Amygdala (tissue), 56 donors: ENCODE measurements around the gene TET2.

ENCODE experiments used
- DNase-seq, 56 donors: peaks; one replicate each; lab custom pipeline; 2025; lab: John Stamatoyannopoulos, UW

The TET2 gene

GRCh38 chr4:105225500-105225899, 78.8 kb downstream of the TET2 start:
- DNase-seq: no peak

GRCh38 chr4:105227054-105227453, 80.4 kb downstream of the TET2 start:
- DNase-seq: no peak

- DNase-seq: no peak
These were observed 83.6 kb downstream of the TET2 start for GRCh38 chr4:105230287-105230686.

- DNase-seq: no peak
These were observed 85.7 kb downstream of the TET2 start for GRCh38 chr4:105232374-105232773.

- no peak for DNase-seq
These were observed 87.9 kb downstream of the TET2 start for GRCh38 chr4:105234582-105234981.

- no peak for DNase-seq
These were observed 89.7 kb downstream of the TET2 start for GRCh38 chr4:105236202-105236915.

- DNase-seq: no peak
These were observed 90.2 kb downstream of the TET2 start for GRCh38 chr4:105236916-105237311.

GRCh38 chr4:105240037-105240436, 93.4 kb downstream of the TET2 start:
- DNase-seq: no peak

GRCh38 chr4:105241451-105241850, 94.8 kb downstream of the TET2 start:
- peak in 52 of 56 donors; percentile 7 to 83 (median 48) for DNase-seq

- no peak for DNase-seq
These were observed 96.8 kb downstream of the TET2 start for GRCh38 chr4:105243446-105243845.

- no peak for DNase-seq
These were observed 100.0 kb downstream of the TET2 start for GRCh38 chr4:105246712-105247111.

- DNase-seq: no peak
These were observed 101.9 kb downstream of the TET2 start for GRCh38 chr4:105248613-105249012.

- DNase-seq: no peak
These were observed 111.3 kb downstream of the TET2 start for GRCh38 chr4:105257817-105258495.

- no peak for DNase-seq
These were observed 119.0 kb downstream of the TET2 start for GRCh38 chr4:105265689-105266088.

- no peak for DNase-seq
These were observed 120.6 kb downstream of the TET2 start for GRCh38 chr4:105267280-105267679.

GRCh38 chr4:105272002-105272401, 125.3 kb downstream of the TET2 start:
- DNase-seq: no peak

- DNase-seq: no peak
These were observed 126.6 kb downstream of the TET2 start for GRCh38 chr4:105273230-105273629.

GRCh38 chr4:105274090-105274489, 127.4 kb downstream of the TET2 start:
- no peak for DNase-seq

GRCh38 chr4:105274504-105274903, 127.8 kb downstream of the TET2 start:
- no peak for DNase-seq

GRCh38 chr4:105276361-105277104, 129.9 kb downstream of the TET2 start:
- no peak for DNase-seq

- no peak for DNase-seq
These were observed 131.0 kb downstream of the TET2 start for GRCh38 chr4:105277702-105278101.

GRCh38 chr4:105279314-105279713, 132.6 kb downstream of the TET2 start:
- DNase-seq: no peak
